Epithelial cell of esophagus (primary cell): ENCODE measurements around the gene FOXRED2.

Experiments
- DNase-seq: peaks from one replicate; pipeline ENCODE4 v3.0.0; 2010; ENCODE audit warnings: low read depth
- H3K4me3 ChIP-seq: 2 replicates; pipeline ENCODE4 v1.5.1; 2011; ENCODE audit warnings: mild to moderate bottlenecking, low read length, control low read depth
- CTCF ChIP-seq: IDR thresholded peaks from 2 replicates; pipeline ENCODE4 v1.5.1; 2011; ENCODE audit warnings: low read depth, mild to moderate bottlenecking, low read length, control low read depth, inconsistent platforms; ENCODE audit not compliant: insufficient read depth; ENCODE audit errors: missing control alignments

Gene FOXRED2

GRCh38 chr22:36469094-36469710, 37.6 kb downstream of the FOXRED2 start:
- no peak for TF ChIP-seq CTCF
- H3K4me3 ChIP-seq = no peak overlapping the region
- no peak for DNase-seq

GRCh38 chr22:36467946-36468345, 38.9 kb downstream of the FOXRED2 start:
- peak; percentile 91 for DNase-seq
- H3K4me3 ChIP-seq = no peak overlapping the region
- no peak for TF ChIP-seq CTCF

GRCh38 chr22:36467042-36467810, 39.6 kb downstream of the FOXRED2 start:
- peak; percentile 42 for DNase-seq
- TF ChIP-seq CTCF = no peak
- H3K4me3 ChIP-seq = no peak overlapping the region

- no peak for DNase-seq
- no peak overlapping the region for H3K4me3 ChIP-seq
- TF ChIP-seq CTCF = no peak
Measured at GRCh38 chr22:36466258-36466657, 40.6 kb downstream of the FOXRED2 start.

GRCh38 chr22:36465232-36466021, 41.4 kb downstream of the FOXRED2 start:
- no peak overlapping the region for H3K4me3 ChIP-seq
- peak; percentile 94 for DNase-seq
- no peak for TF ChIP-seq CTCF

GRCh38 chr22:36464715-36465231, 42.1 kb downstream of the FOXRED2 start:
- no peak for TF ChIP-seq CTCF
- DNase-seq = no peak
- no peak overlapping the region for H3K4me3 ChIP-seq
